ENCODE data around the gene FNDC4. TPM values are rescaled to one million over a fixed set of nuclear protein-coding genes. Genes with fewer than 3 reads are reported as not detected.
A peak's percentile ranks its signal among the peaks of the same experiment; 100 is the strongest.

FNDC4 gene
- total RNA-seq, 2 donors from 2014 or later: 11.6 to 14.6 TPM

DNA sequence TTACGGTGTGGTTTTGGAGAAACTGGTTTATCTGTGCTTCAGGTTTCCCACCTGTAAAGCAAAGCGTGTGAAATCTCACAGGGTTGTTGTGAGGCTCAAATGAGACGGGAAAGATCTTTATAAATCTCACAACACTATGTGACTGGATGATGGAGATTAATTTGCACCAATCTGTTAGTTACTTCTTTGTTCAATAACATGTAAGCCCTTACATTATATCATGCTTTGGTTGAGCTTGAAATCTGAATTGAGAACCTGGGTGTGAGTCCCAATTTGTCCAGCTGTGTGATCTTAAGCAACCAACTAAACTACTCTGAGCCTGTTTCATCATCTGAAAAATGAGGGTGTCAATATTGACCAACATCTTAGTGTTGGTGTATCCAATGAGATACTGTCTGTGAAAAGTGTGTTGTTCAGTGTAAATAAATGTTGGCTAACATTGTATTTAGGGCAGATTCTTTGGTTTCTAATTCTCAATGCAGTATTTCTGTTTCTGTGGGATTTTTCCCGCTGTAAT, 898 bp upstream of the FNDC4 start:
- WGBS, 2 experiments (ENCODE audit: insufficient coverage in 1 of 2, insufficient read length in 1 of 2): 64 to 93% methylated on average over 3 to 4 of the region's 4 CpGs
- peaks cover 6% of the 10 kb centered on the region for H3K4me1 ChIP-seq (ENCODE audit: control insufficient read depth, insufficient read depth, low read length)
- H3K9me3 ChIP-seq (ENCODE audit: control insufficient read depth, low read length): no peaks in the 10 kb centered on the region
- H3K9me3 Mint-ChIP-seq: no peaks in the 10 kb centered on the region
- H3K4me1 Mint-ChIP-seq: peaks cover 29% of the 10 kb centered on the region
- TF ChIP-seq, protein P1, sequence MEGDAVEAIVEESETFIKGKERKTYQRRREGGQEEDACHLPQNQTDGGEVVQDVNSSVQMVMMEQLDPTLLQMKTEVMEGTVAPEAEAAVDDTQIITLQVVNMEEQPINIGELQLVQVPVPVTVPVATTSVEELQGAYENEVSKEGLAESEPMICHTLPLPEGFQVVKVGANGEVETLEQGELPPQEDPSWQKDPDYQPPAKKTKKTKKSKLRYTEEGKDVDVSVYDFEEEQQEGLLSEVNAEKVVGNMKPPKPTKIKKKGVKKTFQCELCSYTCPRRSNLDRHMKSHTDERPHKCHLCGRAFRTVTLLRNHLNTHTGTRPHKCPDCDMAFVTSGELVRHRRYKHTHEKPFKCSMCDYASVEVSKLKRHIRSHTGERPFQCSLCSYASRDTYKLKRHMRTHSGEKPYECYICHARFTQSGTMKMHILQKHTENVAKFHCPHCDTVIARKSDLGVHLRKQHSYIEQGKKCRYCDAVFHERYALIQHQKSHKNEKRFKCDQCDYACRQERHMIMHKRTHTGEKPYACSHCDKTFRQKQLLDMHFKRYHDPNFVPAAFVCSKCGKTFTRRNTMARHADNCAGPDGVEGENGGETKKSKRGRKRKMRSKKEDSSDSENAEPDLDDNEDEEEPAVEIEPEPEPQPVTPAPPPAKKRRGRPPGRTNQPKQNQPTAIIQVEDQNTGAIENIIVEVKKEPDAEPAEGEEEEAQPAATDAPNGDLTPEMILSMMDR (conservative IDR thresholded peaks at IDR 0.05): no peak
- H3K36me3 ChIP-seq (ENCODE audit: control insufficient read depth, insufficient read depth, low read length): no peaks in the 10 kb centered on the region
- H3K4me3 Mint-ChIP-seq: peak overlapping the region; percentile 72
- H3K27me3 Mint-ChIP-seq (ENCODE audit: insufficient read depth): peaks cover 50% of the 10 kb centered on the region
- H3K4me3 ChIP-seq (ENCODE audit: low read length): peak overlapping the region; percentile 83
- peaks cover 71% of the 10 kb centered on the region for H3K27me3 ChIP-seq (ENCODE audit: control insufficient read depth, insufficient read depth, low read length, poor library complexity, severe bottlenecking)
- H3K9ac ChIP-seq (ENCODE audit: extremely low read depth, low read length, poor library complexity, severe bottlenecking): no peak overlapping the region
- H3K27ac ChIP-seq (ENCODE audit: low read depth, low read length): no peak overlapping the region
- no peak for DNase-seq
- no peak overlapping the region for H3K27ac Mint-ChIP-seq
- peaks cover 6% of the 10 kb centered on the region for H3K36me3 Mint-ChIP-seq (ENCODE audit: low read depth)

DNA sequence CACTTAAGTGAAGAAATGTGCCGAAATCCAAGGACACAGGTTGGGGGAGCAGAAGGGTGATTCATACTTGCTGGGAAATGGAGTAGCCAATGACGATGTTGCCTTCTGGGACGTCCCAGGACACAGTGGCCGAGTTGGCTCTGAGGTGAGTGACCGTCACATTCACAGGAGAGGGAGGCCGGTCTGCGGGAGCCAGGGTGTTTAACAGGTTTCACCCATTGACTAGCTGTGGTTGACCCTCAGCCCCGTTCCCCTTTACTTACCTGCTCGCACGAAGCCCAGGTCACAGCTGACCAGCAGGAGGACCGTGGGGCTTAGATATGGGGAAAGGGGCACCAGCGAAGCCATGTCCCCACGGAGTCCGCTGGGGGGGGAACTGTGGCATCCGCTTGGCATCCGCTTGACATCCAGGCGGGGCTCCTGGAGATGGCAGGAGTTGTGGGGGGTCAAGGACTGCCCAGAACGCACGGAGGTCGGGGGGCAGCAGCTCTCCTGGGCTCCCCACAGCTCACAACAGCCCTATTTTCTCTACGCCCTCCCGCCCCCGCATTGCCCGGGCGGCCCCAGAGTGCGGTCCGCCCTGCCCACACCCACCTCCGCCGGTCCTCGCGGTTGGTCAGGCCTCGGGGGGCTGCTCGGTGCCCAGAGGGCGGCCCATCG, 586 bp downstream of the FNDC4 start:
- peak; percentile 69 for DNase-seq
- Histone ChIP-seq H3K36me3 (ENCODE audit: control insufficient read depth, insufficient read depth, low read length) (no peaks in the 10 kb centered on the region), H3K9me3 (ENCODE audit: control insufficient read depth, low read length) (no peaks in the 10 kb centered on the region), H3K9ac (ENCODE audit: extremely low read depth, low read length, poor library complexity, severe bottlenecking) (no peak overlapping the region), H3K27me3 (ENCODE audit: control insufficient read depth, insufficient read depth, low read length, poor library complexity, severe bottlenecking) (peaks cover 59% of the 10 kb centered on the region), H3K27ac (ENCODE audit: low read depth, low read length) (no peak overlapping the region), H3K4me3 (ENCODE audit: low read length) (peak overlapping the region; percentile 83), H3K4me1 (ENCODE audit: control insufficient read depth, insufficient read depth, low read length) (peaks cover 9% of the 10 kb centered on the region)
- WGBS, 2 experiments (ENCODE audit: insufficient coverage in 1 of 2, insufficient read length in 1 of 2): 11 to 18% methylated on average over 8 to 35 of the region's 35 CpGs
- H3K4me1 Mint-ChIP-seq: peaks cover 34% of the 10 kb centered on the region
- no peak overlapping the region for H3K27ac Mint-ChIP-seq
- TF ChIP-seq, protein P1 (conservative IDR thresholded peaks at IDR 0.05): peak; percentile 37
- peaks cover 50% of the 10 kb centered on the region for H3K27me3 Mint-ChIP-seq (ENCODE audit: insufficient read depth)
- H3K9me3 Mint-ChIP-seq: no peaks in the 10 kb centered on the region
- peaks cover 6% of the 10 kb centered on the region for H3K36me3 Mint-ChIP-seq (ENCODE audit: low read depth)
- peak overlapping the region; percentile 72 for H3K4me3 Mint-ChIP-seq

DNA sequence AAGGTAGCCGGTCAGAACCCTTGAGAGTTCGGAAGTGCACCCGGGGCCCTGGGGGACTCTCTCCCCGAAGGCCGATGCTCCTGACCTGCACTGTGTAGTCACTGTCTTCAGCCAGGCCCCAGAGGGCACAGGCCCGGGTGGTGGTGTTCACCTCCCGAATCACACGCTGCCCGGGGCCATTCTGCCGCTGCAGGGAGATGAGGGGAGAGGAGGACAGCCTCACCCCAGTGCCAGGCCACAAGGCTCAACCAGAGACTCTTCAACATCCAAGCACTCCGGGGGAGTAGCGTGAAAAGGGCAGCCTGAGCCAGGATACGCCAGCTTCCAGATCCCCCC, 1.1 kb downstream of the FNDC4 start:
- no peak overlapping the region for H3K27ac Mint-ChIP-seq
- 91 to 100% methylated on average over 4 to 13 of the region's 13 CpGs for WGBS, 2 experiments (ENCODE audit: insufficient coverage in 1 of 2, insufficient read length in 1 of 2)
- peaks cover 47% of the 10 kb centered on the region for H3K27me3 Mint-ChIP-seq (ENCODE audit: insufficient read depth)
- H3K4me1 Mint-ChIP-seq: peaks cover 34% of the 10 kb centered on the region
- H3K4me3 Mint-ChIP-seq: peak overlapping the region; percentile 72
- no peak overlapping the region for H3K27ac ChIP-seq (ENCODE audit: low read depth, low read length)
- no peaks in the 10 kb centered on the region for H3K9me3 ChIP-seq (ENCODE audit: control insufficient read depth, low read length)
- peaks cover 9% of the 10 kb centered on the region for H3K4me1 ChIP-seq (ENCODE audit: control insufficient read depth, insufficient read depth, low read length)
- H3K27me3 ChIP-seq (ENCODE audit: control insufficient read depth, insufficient read depth, low read length, poor library complexity, severe bottlenecking): peaks cover 54% of the 10 kb centered on the region
- H3K36me3 ChIP-seq (ENCODE audit: control insufficient read depth, insufficient read depth, low read length): no peaks in the 10 kb centered on the region
- H3K4me3 ChIP-seq (ENCODE audit: low read length): peak overlapping the region; percentile 83
- H3K9me3 Mint-ChIP-seq: no peaks in the 10 kb centered on the region
- DNase-seq: no peak
- H3K9ac ChIP-seq (ENCODE audit: extremely low read depth, low read length, poor library complexity, severe bottlenecking): no peak overlapping the region
- TF ChIP-seq, protein P1 (conservative IDR thresholded peaks at IDR 0.05): no peak
- H3K36me3 Mint-ChIP-seq (ENCODE audit: low read depth): peaks cover 6% of the 10 kb centered on the region
